Ectodermal cell (in vitro differentiated cells): ENCODE data around the gene CCL8.

Experiments used
- H3K27ac ChIP-seq: 2 replicates; pipeline ENCODE4 v1.7.0; 2013; ENCODE audit warnings: mild to moderate bottlenecking, low read depth, low read length; ENCODE audit not compliant: insufficient read depth, poor library complexity, severe bottlenecking
- H3K27me3 ChIP-seq: 2 replicates; pipeline ENCODE4 v1.7.0; 2013; ENCODE audit warnings: mild to moderate bottlenecking, low read length; ENCODE audit not compliant: insufficient read depth, control insufficient read depth, poor library complexity, severe bottlenecking
- H3K36me3 ChIP-seq: one replicate; pipeline ENCODE4 v1.7.0; 2013; ENCODE audit warnings: low read length; ENCODE audit not compliant: control insufficient read depth, insufficient read depth
- H3K4me1 ChIP-seq: one replicate; pipeline ENCODE4 v1.7.0; 2013; ENCODE audit warnings: low read length; ENCODE audit not compliant: control insufficient read depth, insufficient read depth
- H3K4me3 ChIP-seq: 2 replicates; pipeline ENCODE4 v1.7.0; 2013; ENCODE audit warnings: low read depth, low read length, control low read depth; ENCODE audit not compliant: insufficient read depth
- H3K9me3 ChIP-seq: 2 replicates; pipeline ENCODE4 v1.7.0; 2013; ENCODE audit warnings: mild to moderate bottlenecking, low read length, moderate library complexity; ENCODE audit not compliant: control insufficient read depth
- WGBS, 2 experiments: methylation state at CpG; one replicate each; pipeline ENCODE4 v1.1.7; 2013; ENCODE audit warnings: missing lambda C conversion rate in 2 of 2; 5-methylcytosine and 5-hydroxymethylcytosine counted together

Gene CCL8

GRCh38 chr17:34349751-34350150 is 30.5 kb downstream of the CCL8 start:
- H3K9me3 ChIP-seq, result no peaks in the 10 kb centered on the region
- H3K4me3 ChIP-seq, result no peak overlapping the region
- no peak overlapping the region for H3K27ac ChIP-seq
- no peaks in the 10 kb centered on the region for H3K4me1 ChIP-seq
- H3K36me3 ChIP-seq, result no peaks in the 10 kb centered on the region
- 80% methylated on average over 4 of the region's 4 CpGs for WGBS, 2 experiments
- no peaks in the 10 kb centered on the region for H3K27me3 ChIP-seq

GRCh38 chr17:34351096-34351495 is 31.9 kb downstream of the CCL8 start:
- H3K27ac ChIP-seq, result no peak overlapping the region
- H3K9me3 ChIP-seq, result no peaks in the 10 kb centered on the region
- H3K4me1 ChIP-seq, result no peaks in the 10 kb centered on the region
- 90% methylated on average over 1 of the region's 1 CpG; no CpG with 5 or more reads in 1 of the 2 experiments for WGBS, 2 experiments
- no peaks in the 10 kb centered on the region for H3K27me3 ChIP-seq
- H3K4me3 ChIP-seq, result no peak overlapping the region
- H3K36me3 ChIP-seq, result no peaks in the 10 kb centered on the region

GRCh38 chr17:34352191-34352590 is 33.0 kb downstream of the CCL8 start:
- Histone ChIP-seq H3K9me3 (no peaks in the 10 kb centered on the region), H3K27me3 (no peaks in the 10 kb centered on the region), H3K36me3 (no peaks in the 10 kb centered on the region), H3K4me1 (no peaks in the 10 kb centered on the region), H3K27ac (no peak overlapping the region), H3K4me3 (no peak overlapping the region)

- Histone ChIP-seq H3K4me1 (no peaks in the 10 kb centered on the region), H3K9me3 (no peaks in the 10 kb centered on the region), H3K36me3 (no peaks in the 10 kb centered on the region), H3K27me3 (no peaks in the 10 kb centered on the region), H3K27ac (no peak overlapping the region), H3K4me3 (no peak overlapping the region)
These were observed 35.4 kb downstream of the CCL8 start for GRCh38 chr17:34354637-34355036.

- H3K36me3 ChIP-seq, result no peaks in the 10 kb centered on the region
- no peaks in the 10 kb centered on the region for H3K27me3 ChIP-seq
- H3K27ac ChIP-seq, result no peak within 1 kb of the TSS
- H3K4me1 ChIP-seq, result no peaks in the 10 kb centered on the region
- 90 to 98% methylated on average over 5 of the region's 5 CpGs for WGBS, 2 experiments
- H3K9me3 ChIP-seq, result no peaks in the 10 kb centered on the region
- no peak within 1 kb of the TSS for H3K4me3 ChIP-seq
These were observed 37.0 kb downstream of the CCL8 start, which contains the start of gene CCL13 for GRCh38 chr17:34356194-34356593. CCL13 (plus strand) TSS chr17:34356480; CDS start chr17:34356527, 47 bp downstream.

GRCh38 chr17:34357398-34357797 is 38.2 kb downstream of the CCL8 start:
- Histone ChIP-seq H3K9me3 (no peaks in the 10 kb centered on the region), H3K27me3 (no peaks in the 10 kb centered on the region), H3K4me1 (no peaks in the 10 kb centered on the region), H3K36me3 (no peaks in the 10 kb centered on the region), H3K4me3 (no peak overlapping the region), H3K27ac (no peak overlapping the region)
- 68 to 78% methylated on average over 2 of the region's 2 CpGs for WGBS, 2 experiments

- Histone ChIP-seq H3K27me3 (no peaks in the 10 kb centered on the region), H3K4me3 (no peak overlapping the region), H3K4me1 (no peaks in the 10 kb centered on the region), H3K36me3 (no peaks in the 10 kb centered on the region), H3K27ac (no peak overlapping the region), H3K9me3 (no peaks in the 10 kb centered on the region)
- WGBS, 2 experiments, result 92 to 95% methylated on average over 3 of the region's 3 CpGs
These were observed 39.4 kb downstream of the CCL8 start for GRCh38 chr17:34358631-34359030.

- no peaks in the 10 kb centered on the region for H3K27me3 ChIP-seq
- H3K9me3 ChIP-seq, result no peaks in the 10 kb centered on the region
- H3K27ac ChIP-seq, result no peak overlapping the region
- no peak overlapping the region for H3K4me3 ChIP-seq
- no peaks in the 10 kb centered on the region for H3K4me1 ChIP-seq
- 91 to 95% methylated on average over 7 to 11 of the region's 11 CpGs for whole genome bisulfite sequencing, 2 experiments
- H3K36me3 ChIP-seq, result no peaks in the 10 kb centered on the region
These were observed 41.5 kb downstream of the CCL8 start for GRCh38 chr17:34360601-34361270.

- Histone ChIP-seq H3K4me1 (no peaks in the 10 kb centered on the region), H3K36me3 (no peaks in the 10 kb centered on the region), H3K27ac (no peak overlapping the region), H3K4me3 (no peak overlapping the region), H3K9me3 (no peaks in the 10 kb centered on the region), H3K27me3 (no peaks in the 10 kb centered on the region)
- 34 to 40% methylated on average over 8 of the region's 8 CpGs for WGBS, 2 experiments
These were observed 42.3 kb downstream of the CCL8 start for GRCh38 chr17:34361478-34362061.

GRCh38 chr17:34363183-34363661 is 44.0 kb downstream of the CCL8 start, which contains the start of gene CCL1:
CCL1 (minus strand) TSS chr17:34363233; CDS start chr17:34363161, 72 bp downstream.
- Histone ChIP-seq H3K36me3 (no peaks in the 10 kb centered on the region), H3K27me3 (no peaks in the 10 kb centered on the region), H3K9me3 (no peaks in the 10 kb centered on the region), H3K4me1 (no peaks in the 10 kb centered on the region), H3K27ac (no peak within 1 kb of the TSS), H3K4me3 (no peak within 1 kb of the TSS)
- WGBS, 2 experiments, result 84 to 87% methylated on average over 5 of the region's 5 CpGs
